ENCODE data around the gene NCAPD2. TPM values are rescaled to one million over a fixed set of nuclear protein-coding genes. Genes with fewer than 3 reads are reported as not detected.
A peak's percentile ranks its signal among the peaks of the same experiment; 100 is the strongest.

NCAPD2 gene
- total RNA-seq, 3 donors from 2014 or later (not counting 1 experiment from before 2014, with no cell fraction given): 38.8 to 53.1 (median 44.1) TPM

DNA sequence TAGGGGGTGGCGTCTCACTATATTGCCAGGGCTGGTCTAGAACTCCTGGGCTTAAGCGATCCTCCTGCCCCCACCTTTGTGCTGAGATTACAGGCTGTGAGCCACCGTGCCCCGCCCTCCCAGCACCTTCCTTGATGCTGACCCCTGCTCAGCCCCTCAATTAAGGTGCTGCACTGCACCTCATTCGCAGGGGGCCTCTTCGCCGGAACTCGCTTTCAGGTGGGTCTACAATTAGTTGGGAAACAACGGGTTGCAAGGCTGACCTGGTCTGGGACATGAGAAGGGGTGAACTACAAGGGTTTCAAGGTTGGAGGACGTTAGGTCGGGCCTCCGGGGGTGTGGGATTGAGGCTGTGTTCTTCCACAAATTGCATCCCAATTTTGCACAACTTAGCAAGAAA, 75.4 kb downstream of the NCAPD2 start:
- Mint-ChIP-seq H3K4me3 (peak overlapping the region; percentile 65), H3K36me3 (no peaks in the 10 kb centered on the region), H3K27me3 (ENCODE audit: low read depth in 2 of 2) (no peaks in the 10 kb centered on the region), H3K9me3 (no peaks in the 10 kb centered on the region), H3K4me1 (peaks cover 22 to 36% of the 10 kb centered on the region in 2 donors), H3K27ac (peak overlapping the region; percentile 96)
- Histone ChIP-seq H3K4me1 (ENCODE audit: control insufficient read depth, insufficient read depth, low read length) (peaks cover 17% of the 10 kb centered on the region), H3K27ac (ENCODE audit: low read length) (no peak overlapping the region), H3K4me3 (ENCODE audit: low read length) (no peak overlapping the region), H3K9me3 (ENCODE audit: control insufficient read depth, insufficient read depth, low read length) (no peaks in the 10 kb centered on the region), H3K36me3 (ENCODE audit: control insufficient read depth, insufficient read depth, low read length) (peaks cover 49% of the 10 kb centered on the region), H3K27me3 (ENCODE audit: control insufficient read depth, insufficient read depth, low read length) (no peaks in the 10 kb centered on the region)
- intact Hi-C loops (cut with micrococcal nuclease): loop anchor here (5.0 kb wide), 2 partner anchors 38 to 118 kb away; partner anchors contain the start of genes CHD4 and ZNF384
- no peak for TF ChIP-seq CTCF (IDR thresholded peaks at IDR 0.05)
- DNase-seq (no peak), ATAC-seq (no peak)
- WGBS (ENCODE audit: insufficient coverage): 96% methylated on average over 9 of the region's 12 CpGs

- no peak for TF ChIP-seq CTCF (IDR thresholded peaks at IDR 0.05)
- Histone ChIP-seq H3K36me3 (ENCODE audit: control insufficient read depth, insufficient read depth, low read length) (peaks cover 52% of the 10 kb centered on the region), H3K27ac (ENCODE audit: low read length) (no peak overlapping the region), H3K4me1 (ENCODE audit: control insufficient read depth, insufficient read depth, low read length) (peaks cover 17% of the 10 kb centered on the region), H3K27me3 (ENCODE audit: control insufficient read depth, insufficient read depth, low read length) (no peaks in the 10 kb centered on the region), H3K9me3 (ENCODE audit: control insufficient read depth, insufficient read depth, low read length) (no peaks in the 10 kb centered on the region), H3K4me3 (ENCODE audit: low read length) (no peak overlapping the region)
- intact Hi-C loops (cut with micrococcal nuclease): loop anchor here (5.0 kb wide), 2 partner anchors 38 to 118 kb away; partner anchors contain the start of genes CHD4 and ZNF384
- WGBS (ENCODE audit: insufficient coverage): 92% methylated on average over 7 of the region's 7 CpGs
- peak overlapping the region; percentile 65 for H3K4me3 Mint-ChIP-seq
- no peaks in the 10 kb centered on the region for H3K27me3 Mint-ChIP-seq (ENCODE audit: low read depth in 2 of 2)
- no peaks in the 10 kb centered on the region for H3K36me3 Mint-ChIP-seq
- H3K9me3 Mint-ChIP-seq: no peaks in the 10 kb centered on the region
- no peak for ATAC-seq
- no peak for DNase-seq
- H3K27ac Mint-ChIP-seq: peak overlapping the region; percentile 1 to 96
- H3K4me1 Mint-ChIP-seq: peaks cover 22 to 36% of the 10 kb centered on the region in 2 donors
Observed at GRCh38 chr12:6569786-6570185, 75.9 kb downstream of the NCAPD2 start.

- ATAC-seq: peak in 1 of 3 donors; percentile 14
- peak; percentile 22 for TF ChIP-seq CTCF (IDR thresholded peaks at IDR 0.05)
- no peaks in the 10 kb centered on the region for H3K9me3 ChIP-seq (ENCODE audit: control insufficient read depth, insufficient read depth, low read length)
- Mint-ChIP-seq H3K36me3 (peaks cover 1% of the 10 kb centered on the region), H3K9me3 (no peaks in the 10 kb centered on the region), H3K4me1 (peaks cover 22 to 36% of the 10 kb centered on the region in 2 donors), H3K27me3 (ENCODE audit: low read depth in 2 of 2) (no peaks in the 10 kb centered on the region), H3K4me3 (peak overlapping the region; percentile 65), H3K27ac (peak overlapping the region; percentile 1 to 96)
- WGBS (ENCODE audit: insufficient coverage): 67% methylated on average over 6 of the region's 7 CpGs
- peaks cover 56% of the 10 kb centered on the region for H3K36me3 ChIP-seq (ENCODE audit: control insufficient read depth, insufficient read depth, low read length)
- DNase-seq: peak; percentile 34 to 65
- intact Hi-C loops (cut with micrococcal nuclease): no loop called here
- H3K4me1 ChIP-seq (ENCODE audit: control insufficient read depth, insufficient read depth, low read length): peaks cover 17% of the 10 kb centered on the region
- H3K27ac ChIP-seq (ENCODE audit: low read length): no peak overlapping the region
- H3K27me3 ChIP-seq (ENCODE audit: control insufficient read depth, insufficient read depth, low read length): no peaks in the 10 kb centered on the region
- no peak overlapping the region for H3K4me3 ChIP-seq (ENCODE audit: low read length)
Observed at GRCh38 chr12:6570264-6570887, 76.5 kb downstream of the NCAPD2 start.
